HCT116 (cell line): ENCODE measurements around the gene TNS3. TPM values are rescaled to one million over a fixed set of nuclear protein-coding genes. Genes with fewer than 3 reads are reported as not detected.

Experiments
- ATAC-seq: fragments of 200-7000 bp; cut with Tn5 transposase; 2 replicates; pipeline ENCODE4 v1.9.1; 2020; ENCODE audit warnings: mild to moderate bottlenecking, moderate library complexity
- BruUV-seq: library from RNA; stranded (reverse); fragments of 400-500 nt; replicated peaks from 2 replicates; lab custom pipeline; 2021; lab: Mats Ljungman, UMichigan
- CTCF ChIA-PET: fragments of 300-600 bp; sonication (Branson Sonifier 250); formaldehyde crosslinking; loops from one replicate; lab custom pipeline; 2021; ENCODE audit warnings: antibody characterized with exemption; lab: Charles Lee
- POLR2A ChIA-PET: fragments of 300-600, 350-600 bp; sonication (Branson Sonifier 250); formaldehyde crosslinking; loops from one replicate; lab custom pipeline; 2021; ENCODE audit warnings: antibody characterized with exemption; lab: Charles Lee
- RAD21 ChIA-PET, 2 experiments: fragments of 300-600 bp; sonication (Branson Sonifier 250); formaldehyde crosslinking; loops; one replicate each; lab custom pipeline; 2023; ENCODE audit warnings: low total read pairs in 2 of 2; ENCODE audit not compliant: uncharacterized antibody in 2 of 2, unreplicated experiment in 2 of 2, low non-redundant PET in 1 of 2; lab: Charles Lee
- DNase-seq: peaks from one replicate; pipeline ENCODE4 v3.0.0-alpha.2; 2010; ENCODE audit warnings: low read depth, low spot score
- H2AFZ ChIP-seq: fragments of 200-600 bp; shearing (Covaris generic), sonication (generic); 2 replicates; pipeline ENCODE4 v1.6.1; 2017; ENCODE audit warnings: low read depth, mixed run types, mixed read lengths, antibody characterized with exemption, low read length; ENCODE audit not compliant: poor library complexity, severe bottlenecking
- H3K27ac ChIP-seq: 2 replicates; pipeline ENCODE4 v1.5.1; 2012; ENCODE audit warnings: low read depth, low read length
- H3K27me3 ChIP-seq: fragments of 200-600 bp; sonication (generic); 2 replicates; pipeline ENCODE4 v1.6.1; 2016; ENCODE audit warnings: mixed run types, low read length, mixed read lengths; ENCODE audit not compliant: insufficient read depth
- H3K36me3 ChIP-seq, 2 experiments: fragments of 200-500 bp in 1 of 2; fragments of 200-600 bp in 1 of 2; sonication (Bioruptor generic) in 1 of 2; sonication (generic) in 1 of 2; 2 replicates each; pipeline versions ENCODE4 v1.5.1 to v1.6.1; 2014 to 2016; ENCODE audit warnings: low read length in 2 of 2, inconsistent platforms in 1 of 2, mixed read lengths in 1 of 2, mixed run types in 1 of 2; ENCODE audit not compliant: insufficient read depth in 2 of 2, control insufficient read depth in 1 of 2
- H3K4me1 ChIP-seq, 2 experiments: fragments of 200-600 bp in 1 of 2; sonication (generic) in 1 of 2; 2 replicates each; pipeline versions ENCODE4 v1.5.1 to v1.6.1; 2012 to 2017; ENCODE audit warnings: low read length in 2 of 2, inconsistent platforms in 1 of 2, mild to moderate bottlenecking in 1 of 2, mixed read lengths in 1 of 2, mixed run types in 1 of 2, moderate library complexity in 1 of 2; ENCODE audit not compliant: insufficient read depth in 2 of 2, control insufficient read depth in 1 of 2
- H3K4me2 ChIP-seq: fragments of 200-600 bp; sonication (generic); 2 replicates; pipeline ENCODE4 v1.6.1; 2017; ENCODE audit warnings: mixed run types, low read length, mixed read lengths
- H3K4me3 ChIP-seq, 2 experiments: fragments of 200-600 bp in 1 of 2; sonication (generic) in 1 of 2; replicated peaks in 1 of 2; 2 replicates each; pipeline ENCODE4 v1.5.1; 2011 to 2016; ENCODE audit warnings: low read length in 2 of 2, control low read depth in 1 of 2, low read depth in 1 of 2, mild to moderate bottlenecking in 1 of 2, mixed read lengths in 1 of 2, mixed run types in 1 of 2
- H3K79me2 ChIP-seq: fragments of 200-600 bp; sonication (generic); 2 replicates; pipeline ENCODE4 v1.6.1; 2017; ENCODE audit warnings: mild to moderate bottlenecking, mixed run types, low read length, moderate library complexity, mixed read lengths; ENCODE audit not compliant: insufficient read depth
- H3K9ac ChIP-seq: fragments of 200-600 bp; sonication (generic); 2 replicates; pipeline ENCODE4 v1.6.1; 2016; ENCODE audit warnings: low read length, mixed read lengths
- H3K9me2 ChIP-seq: fragments of 200-600 bp; sonication (generic), shearing (Covaris generic); 2 replicates; pipeline ENCODE4 v1.6.1; 2017; ENCODE audit warnings: mixed run types, mild to moderate bottlenecking, moderate library complexity; ENCODE audit not compliant: insufficient read depth
- H3K9me3 ChIP-seq, 2 experiments: fragments of 200-500 bp in 1 of 2; fragments of 200-600 bp in 1 of 2; sonication (Bioruptor generic) in 1 of 2; sonication (generic) in 1 of 2; 2 replicates each; pipeline ENCODE4 v1.6.1; 2014 to 2017; ENCODE audit warnings: low read length in 2 of 2, mixed read lengths in 2 of 2, inconsistent platforms in 1 of 2, low read depth in 1 of 2, mild to moderate bottlenecking in 1 of 2, mixed run types in 1 of 2, moderate library complexity in 1 of 2; ENCODE audit not compliant: control insufficient read depth in 1 of 2, insufficient read depth in 1 of 2
- H4K20me1 ChIP-seq: fragments of 200-600 bp; sonication (generic), shearing (Covaris generic); 2 replicates; pipeline ENCODE4 v1.6.1; 2017; ENCODE audit warnings: mixed run types, mild to moderate bottlenecking, moderate library complexity; ENCODE audit not compliant: insufficient read depth
- ATF3 ChIP-seq: IDR thresholded peaks from 2 replicates; pipeline ENCODE4 v1.6.1; 2012
- CBX3 ChIP-seq: IDR thresholded peaks from 2 replicates; pipeline ENCODE4 v1.6.1; 2012; ENCODE audit warnings: low read depth
- CTCF ChIP-seq, 3 experiments: fragments of 200-600 bp in 1 of 3; sonication (generic) in 1 of 3; IDR thresholded peaks in 2 of 3; conservative IDR thresholded peaks in 1 of 3; 2 replicates each; pipeline ENCODE4 v1.5.1; 2012 to 2017; ENCODE audit warnings: low read depth in 2 of 3, low read length in 2 of 3, antibody characterized with exemption in 1 of 3, borderline replicate concordance in 1 of 3, control low read depth in 1 of 3, mild to moderate bottlenecking in 1 of 3, mixed read lengths in 1 of 3, mixed run types in 1 of 3, moderate library complexity in 1 of 3; ENCODE audit not compliant: insufficient read depth in 1 of 3
- EGR1 ChIP-seq: IDR thresholded peaks from 2 replicates; pipeline ENCODE4 v1.6.1; 2012; ENCODE audit warnings: low read depth
- ELF1 ChIP-seq: IDR thresholded peaks from 2 replicates; pipeline ENCODE4 v1.6.1; 2012; ENCODE audit warnings: low read depth, borderline replicate concordance
- EZH2 ChIP-seq: fragments of 200-600 bp; sonication (generic); IDR thresholded peaks from 2 replicates; pipeline ENCODE4 v1.6.1; 2017; ENCODE audit warnings: antibody characterized with exemption, mixed run types
- EZH2phosphoT487 ChIP-seq: fragments of 200-600 bp; IDR thresholded peaks from 2 replicates; pipeline ENCODE4 v1.6.1; 2018; ENCODE audit warnings: antibody characterized with exemption, borderline replicate concordance
- JUND ChIP-seq: IDR thresholded peaks from 2 replicates; pipeline ENCODE4 v1.6.1; 2012
- RAD21 ChIP-seq: IDR thresholded peaks from 2 replicates; pipeline ENCODE4 v1.6.1; 2012; ENCODE audit warnings: low read depth, mild to moderate bottlenecking
- SRF ChIP-seq: IDR thresholded peaks from 2 replicates; pipeline ENCODE4 v1.6.1; 2012; ENCODE audit warnings: low read depth
- ZFX ChIP-seq: fragments of 450-650 bp; IDR thresholded peaks from 2 replicates; pipeline ENCODE4 v1.6.1; 2017
- ZNF274 ChIP-seq: fragments of 200-500 bp; sonication (Bioruptor generic); IDR thresholded peaks from 2 replicates; pipeline ENCODE4 v1.6.1; 2014; ENCODE audit warnings: mild to moderate bottlenecking, low read depth, low read length, inconsistent platforms
- intact Hi-C: fragments of 100-400 bp; cut with micrococcal nuclease; formaldehyde crosslinking; loops from 2 replicates; pipeline ENCODE4 v1.10.0; 2022
- total RNA-seq: library from RNA; stranded (reverse); gene quantifications from one replicate; pipeline ENCODE4 v1.2.1, GENCODE V29; 2021; ENCODE audit not compliant: unreplicated experiment

The TNS3 gene
- total RNA-seq, 1 experiment from 2014 or later, result 9.1 TPM

DNA sequence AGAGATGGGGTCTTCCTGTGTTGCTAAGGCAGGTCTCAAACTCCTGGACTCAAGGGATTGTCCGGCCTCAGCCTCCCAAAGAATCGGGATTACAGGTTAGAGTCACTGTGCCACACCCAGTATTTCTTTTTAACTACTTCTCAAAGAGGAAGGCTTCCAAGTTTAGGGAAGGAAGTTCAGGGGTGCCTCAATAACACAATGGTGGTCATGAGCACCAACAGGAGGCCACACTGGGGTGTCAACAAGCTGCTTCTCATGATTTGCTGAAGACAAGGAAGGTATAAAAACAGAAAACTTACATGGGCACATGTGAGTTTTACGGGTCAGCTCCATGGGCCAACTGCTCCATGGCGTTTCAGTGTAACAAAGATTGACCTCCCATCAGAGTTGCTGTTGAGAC is 160.5 kb downstream of the TNS3 start:
- ATAC-seq (no peak), DNase-seq (no peak)
- H3K4me1 ChIP-seq, result no peaks in the 10 kb centered on the region
- H3K79me2 ChIP-seq, result no peaks in the 10 kb centered on the region
- no peak overlapping the region for H2AFZ ChIP-seq
- H3K36me3 ChIP-seq, result no peaks in the 10 kb centered on the region
- H3K4me2 ChIP-seq, result no peak overlapping the region
- H3K9me2 ChIP-seq, result no peaks in the 10 kb centered on the region
- ChIA-PET RAD21 (no interaction called here), POLR2A (no interaction called here), CTCF (no interaction called here)
- H3K9me3 ChIP-seq, result no peaks in the 10 kb centered on the region
- intact Hi-C loops, result no loop called here
- H3K27ac ChIP-seq, result no peak overlapping the region
- H3K9ac ChIP-seq, result no peak overlapping the region
- no TSS peak for BruUV-seq
- TF ChIP-seq EZH2phosphoT487 (no peak), RAD21 (no peak), ELF1 (no peak), JUND (no peak), SRF (no peak), ZFX (no peak), CBX3 (no peak), ATF3 (no peak), EZH2 (no peak), CTCF (IDR thresholded peaks at IDR 0.05 in 2 of 3, conservative IDR thresholded peaks at IDR 0.05 in 1 of 3; ENCODE audit: borderline replicate concordance in 1 of 3, insufficient read depth in 1 of 3, low read depth in 2 of 3, low read length in 2 of 3) (no peak), ZNF274 (no peak), EGR1 (no peak)
- no peak overlapping the region for H3K4me3 ChIP-seq
- H3K27me3 ChIP-seq, result no peaks in the 10 kb centered on the region
- no peaks in the 10 kb centered on the region for H4K20me1 ChIP-seq
